ENCODE data around the gene PSTPIP1.

PSTPIP1 gene

GRCh38 chr15:77070180-77070494 lies 75.2 kb downstream of the PSTPIP1 start:
- DNase-seq (ENCODE audit: low read depth in 2 of 2): no peak

DNA sequence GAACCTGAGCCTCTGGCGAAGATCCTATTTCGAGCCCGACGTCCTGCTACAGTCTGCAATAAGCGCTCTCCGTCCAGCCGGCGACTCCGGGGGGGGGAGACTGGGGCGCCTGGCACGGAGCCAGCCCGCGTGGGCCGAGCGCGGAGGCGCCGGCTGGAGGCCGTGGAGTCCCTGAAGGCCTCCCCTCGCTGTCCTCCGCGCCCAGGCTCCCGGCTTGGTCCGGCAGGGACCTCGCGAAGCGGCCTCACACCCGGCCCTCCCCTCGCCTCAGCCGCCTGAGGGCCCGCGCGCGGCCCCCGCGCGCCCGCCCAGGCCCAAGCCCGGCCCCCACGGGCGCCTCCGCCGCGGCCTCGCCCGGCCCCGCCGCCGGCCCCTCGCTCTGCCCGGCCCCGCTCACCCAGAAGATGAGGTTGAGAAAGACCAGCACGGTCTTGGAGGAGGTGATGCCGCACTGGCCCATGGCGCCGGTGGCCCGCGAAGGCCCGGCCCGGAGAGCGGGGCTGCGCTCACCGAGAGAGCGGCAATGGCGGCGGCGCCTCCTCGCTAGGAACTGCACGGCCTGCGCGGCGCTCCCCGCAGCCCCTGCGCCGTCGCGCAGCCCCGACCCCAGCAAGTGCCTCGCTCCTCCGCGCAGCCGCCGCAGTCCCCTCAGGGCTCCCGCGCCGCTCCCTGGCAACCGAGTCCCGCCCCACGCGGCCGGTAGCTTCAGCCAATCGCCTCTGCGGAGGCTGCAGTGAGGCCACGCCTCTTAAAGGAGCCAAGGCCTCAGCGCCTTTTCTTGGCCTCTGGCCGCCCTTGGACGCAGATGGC lies 75.8 kb downstream of the PSTPIP1 start, which contains the start of gene TSPAN3:
Gene TSPAN3, minus strand, starts transcription at position 615 of the 810 bp plus-strand sequence. Its CDS starts 155 bp downstream, at position 460.
- peak; percentile 84 to 91 for DNase-seq (ENCODE audit: low read depth in 2 of 2)

GRCh38 chr15:77071305-77072223 lies 76.6 kb downstream of the PSTPIP1 start:
- DNase-seq (ENCODE audit: low read depth in 2 of 2): no peak

DNA sequence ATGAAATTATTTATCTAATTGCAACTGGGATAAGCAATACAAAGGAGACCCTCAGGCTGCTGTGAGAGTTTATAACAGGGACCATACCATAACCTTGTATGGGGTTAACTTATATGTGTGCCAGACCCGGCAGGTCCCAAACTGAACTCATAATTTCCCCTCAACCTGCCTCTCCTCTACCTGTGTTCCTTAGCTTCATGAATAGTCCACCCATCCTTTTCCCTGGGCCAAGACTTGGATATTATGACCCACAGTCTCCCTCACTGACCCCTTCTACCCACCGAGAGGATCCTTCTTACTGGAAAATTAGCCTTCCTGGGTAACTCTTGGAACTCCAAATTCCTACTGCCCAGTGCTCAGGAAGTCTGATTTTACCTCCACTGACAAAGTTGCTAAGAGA lies 79.4 kb downstream of the PSTPIP1 start:
- no peak for DNase-seq (ENCODE audit: low read depth in 2 of 2)

DNA sequence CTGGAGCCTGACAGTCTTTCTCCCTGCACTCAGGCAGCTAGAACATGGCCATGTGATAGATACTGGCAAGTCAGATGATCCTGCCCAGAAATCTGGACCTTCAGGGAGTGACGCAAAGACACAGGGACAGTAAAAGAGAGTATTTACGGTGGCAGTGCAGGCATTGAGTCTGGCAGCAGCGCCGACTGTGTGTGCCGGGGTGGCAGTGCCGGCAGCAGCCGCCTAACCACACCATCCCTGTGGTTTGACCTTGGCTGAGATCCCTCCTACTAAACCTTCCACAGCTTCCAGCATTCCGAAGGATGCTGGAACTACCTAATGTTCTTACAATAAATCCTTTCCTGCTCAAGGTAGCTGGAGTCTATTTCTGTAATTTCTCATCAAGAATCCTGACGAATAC lies 80.6 kb downstream of the PSTPIP1 start:
- no peak for DNase-seq (ENCODE audit: low read depth in 2 of 2)

DNA sequence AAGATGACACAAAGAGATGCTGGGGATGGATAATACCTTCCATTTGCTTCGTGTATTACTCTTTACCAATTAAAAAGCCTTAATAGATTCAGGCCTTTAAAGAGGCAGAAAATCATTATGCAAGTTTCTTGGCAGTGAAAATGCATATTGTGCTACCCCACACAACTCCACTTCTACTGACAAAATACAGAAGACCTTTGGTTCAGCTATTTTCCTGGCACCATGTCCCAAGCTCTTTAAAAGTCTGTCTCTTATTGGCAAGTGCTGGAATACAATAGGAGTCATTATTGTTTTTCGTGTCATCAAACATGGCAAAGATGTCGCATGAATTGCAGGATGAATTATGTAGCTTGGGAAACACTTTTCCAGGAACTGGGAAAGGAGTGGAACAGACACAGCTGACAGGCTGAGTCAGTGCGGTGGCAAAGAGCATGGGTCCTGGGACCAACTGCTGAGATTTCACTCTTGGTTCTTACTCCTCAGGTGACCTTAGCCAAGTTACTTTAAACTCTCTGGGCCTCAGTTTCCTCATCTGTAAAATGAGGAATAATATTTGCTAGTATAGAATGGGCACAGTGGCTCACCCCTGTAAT lies 81.5 kb downstream of the PSTPIP1 start:
- no peak for DNase-seq (ENCODE audit: low read depth in 2 of 2)

- DNase-seq (ENCODE audit: low read depth in 2 of 2): no peak
Observed at GRCh38 chr15:77081971-77082370, 87.0 kb downstream of the PSTPIP1 start.

- DNase-seq (ENCODE audit: low read depth in 2 of 2): peak; percentile 36 to 41
Observed at GRCh38 chr15:77083381-77084160, 88.6 kb downstream of the PSTPIP1 start.

DNA sequence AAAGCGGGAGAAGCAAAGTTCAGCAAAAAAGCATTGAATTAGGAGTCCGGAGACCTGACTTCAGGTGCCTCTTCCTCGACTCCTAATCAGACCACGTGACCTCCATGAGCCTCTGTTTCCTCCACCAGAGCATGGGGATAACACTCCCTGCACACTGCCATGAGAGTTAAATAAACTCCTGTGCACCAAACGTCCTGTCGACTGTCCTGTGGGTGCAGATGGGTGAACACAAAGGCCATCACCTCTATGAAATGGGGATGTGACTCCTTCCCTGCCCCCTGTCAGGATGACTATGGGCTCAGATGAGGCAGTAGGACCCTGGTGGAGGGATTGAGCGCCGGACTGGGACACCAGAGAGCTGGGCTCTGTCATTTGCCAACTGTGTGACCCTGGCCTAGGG lies 89.5 kb downstream of the PSTPIP1 start:
- DNase-seq (ENCODE audit: low read depth in 2 of 2): no peak

DNA sequence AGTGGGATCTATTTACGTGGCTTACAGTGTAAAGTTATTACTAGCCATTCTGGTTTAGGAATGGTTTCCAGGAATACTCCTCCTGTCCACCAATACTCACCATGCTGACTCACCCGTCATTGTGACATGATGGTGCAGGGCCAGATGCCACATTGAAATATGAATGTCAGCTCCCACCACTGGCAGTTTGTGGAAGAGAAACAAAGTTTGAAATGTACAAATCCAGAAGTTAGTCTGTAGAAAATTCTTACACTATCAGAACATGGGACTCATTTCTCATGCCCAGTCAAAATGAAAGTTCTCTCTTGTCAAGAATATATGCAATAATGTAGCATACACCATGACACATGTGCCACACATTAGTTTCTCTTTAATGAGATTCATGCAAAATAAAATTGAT lies 90.4 kb downstream of the PSTPIP1 start:
- no peak for DNase-seq (ENCODE audit: low read depth in 2 of 2)
